K562 (cell line): Measurements from ENCODE around the gene SLC16A12. TPM values are rescaled to one million over a fixed set of nuclear protein-coding genes. Genes with fewer than 3 reads are reported as not detected.

Experiments used
- ATAC-seq: fragments of 200-7000 bp; cut with Tn5 transposase; 3 replicates; pipeline ENCODE4 v1.9.1; 2020; ENCODE audit warnings: moderate library complexity
- BruUV-seq: library from RNA; stranded (reverse); fragments of 400-500 nt; replicated peaks from 2 replicates; lab custom pipeline; 2021; lab: Mats Ljungman, UMichigan
- CTCF ChIA-PET: fragments of 300-600 bp; formaldehyde crosslinking; extraction: SDS; loops from one replicate; lab custom pipeline; 2021; ENCODE audit warnings: low intra/inter-chr PET ratio; lab: Yijun Ruan, JAX
- POLR2A ChIA-PET: fragments of 300-600, 350-650 bp; sonication (Branson Sonifier 250); formaldehyde crosslinking; extraction: SDS; loops from one replicate; lab custom pipeline; 2021; ENCODE audit warnings: antibody characterized with exemption, inconsistent platforms; lab: Yijun Ruan, JAX
- DNase-seq, 4 experiments: peaks; one replicate each; pipeline versions ENCODE4 v3.0.0 to v3.0.0-alpha.2; 2011 to 2018; ENCODE audit warnings: low spot score in 3 of 4, mixed read lengths in 3 of 4; ENCODE audit errors: extremely low read depth in 1 of 4
- FAIRE-seq: peaks from 2 replicates; lab custom pipeline; 2011; peaks lifted over from hg19 to GRCh38; lab: Jason Lieb, UNC
- H2AFZ ChIP-seq: 2 replicates; pipeline ENCODE4 v1.6.0; 2011; ENCODE audit warnings: low read depth, low read length, control low read depth, inconsistent platforms
- H3K27ac ChIP-seq: fragments of 200-600 bp; 3 replicates; pipeline ENCODE4 v1.8.0; 2011; ENCODE audit warnings: low read depth, mild to moderate bottlenecking, control low read depth, inconsistent platforms, low read length, moderate library complexity, mixed read lengths; ENCODE audit errors: extremely low read depth
- H3K27me3 ChIP-seq, 2 experiments: fragments of 300-600 bp in 1 of 2; 2 replicates in 1 of 2; 3 replicates in 1 of 2; pipeline versions ENCODE4 v1.6.0 to v1.8.0; 2011; ENCODE audit warnings: inconsistent platforms in 2 of 2, low read length in 2 of 2, mild to moderate bottlenecking in 1 of 2, mixed read lengths in 1 of 2, moderate library complexity in 1 of 2; ENCODE audit not compliant: control insufficient read depth in 2 of 2, insufficient read depth in 2 of 2
- H3K36me3 ChIP-seq: fragments of 300-600 bp; 3 replicates; pipeline ENCODE4 v1.8.0; 2011; ENCODE audit warnings: mild to moderate bottlenecking, low read length, inconsistent platforms; ENCODE audit not compliant: control insufficient read depth, insufficient read depth
- H3K4me1 ChIP-seq, 2 experiments: fragments of 200-600 bp in 1 of 2; replicated peaks in 1 of 2; 2 replicates in 1 of 2; 3 replicates in 1 of 2; pipeline versions ENCODE4 v1.5.1 to v1.8.0; 2011; ENCODE audit warnings: inconsistent platforms in 2 of 2, low read length in 2 of 2, mild to moderate bottlenecking in 1 of 2, mixed read lengths in 1 of 2, moderate library complexity in 1 of 2; ENCODE audit not compliant: control insufficient read depth in 2 of 2, insufficient read depth in 2 of 2
- H3K4me2 ChIP-seq: 2 replicates; pipeline ENCODE4 v1.6.1; 2011; ENCODE audit warnings: low read length, control low read depth, inconsistent platforms, mixed read lengths; ENCODE audit not compliant: insufficient read depth
- H3K4me3 ChIP-seq: fragments of 200-600 bp; sonication (generic), shearing (Covaris generic); 2 replicates; pipeline ENCODE4 v1.5.1; 2016; ENCODE audit warnings: control low read depth, inconsistent platforms
- H3K79me2 ChIP-seq: fragments of 200-600 bp; 3 replicates; pipeline ENCODE4 v1.8.0; 2011; ENCODE audit warnings: low read length, inconsistent platforms; ENCODE audit not compliant: control insufficient read depth, insufficient read depth
- H3K9ac ChIP-seq, 2 experiments: 2 replicates each; pipeline versions ENCODE4 v1.6.0 to v1.6.1; 2011; ENCODE audit warnings: low read depth in 2 of 2, low read length in 2 of 2, control low read depth in 1 of 2, inconsistent platforms in 1 of 2, mild to moderate bottlenecking in 1 of 2, mixed read lengths in 1 of 2; ENCODE audit not compliant: insufficient read depth in 1 of 2
- H3K9me1 ChIP-seq: one replicate; pipeline ENCODE4 v1.6.0; 2011; ENCODE audit warnings: inconsistent platforms, mild to moderate bottlenecking, low read length, moderate library complexity; ENCODE audit not compliant: control insufficient read depth, insufficient read depth
- H3K9me3 ChIP-seq: replicated peaks from 2 replicates; pipeline ENCODE4 v1.5.1; 2011; ENCODE audit warnings: low read depth, low read length, inconsistent platforms; ENCODE audit not compliant: control insufficient read depth, insufficient read depth
- H4K20me1 ChIP-seq: replicated peaks from 2 replicates; pipeline ENCODE4 v1.6.1; 2011; ENCODE audit warnings: low read length, inconsistent platforms, mixed read lengths; ENCODE audit not compliant: control insufficient read depth, insufficient read depth
- HCFC1 ChIP-seq: IDR thresholded peaks from 2 replicates; pipeline ENCODE4 v1.6.1; 2012; ENCODE audit warnings: low read depth, low read length, improper control_type of control experiment
- LCOR ChIP-seq: sonication (generic); formaldehyde crosslinking; IDR thresholded peaks from 2 replicates; pipeline ENCODE4 v1.8.0; 2022; ENCODE audit warnings: mild to moderate bottlenecking, missing genetic modification reagents
- MAFK ChIP-seq: IDR thresholded peaks from 2 replicates; pipeline ENCODE4 v1.6.1; 2011; ENCODE audit warnings: low read length, improper control_type of control experiment
- NCOA4 ChIP-seq: fragments of 450-650 bp; IDR thresholded peaks from 2 replicates; pipeline ENCODE4 v1.6.1; 2018; ENCODE audit warnings: mild to moderate bottlenecking; ENCODE audit not compliant: partially characterized antibody
- PHB2 ChIP-seq: fragments of 450-650 bp; IDR thresholded peaks from 2 replicates; pipeline ENCODE4 v1.6.1; 2017; ENCODE audit warnings: low read depth
- RBM14 ChIP-seq: fragments of 200-400 bp; formaldehyde crosslinking; IDR thresholded peaks from 2 replicates; pipeline ENCODE4 v1.6.1; 2018; ENCODE audit warnings: low read depth, mild to moderate bottlenecking, low read length, moderate library complexity, borderline replicate concordance; ENCODE audit not compliant: insufficient read depth
- RBM17 ChIP-seq: fragments of 200-400 bp; formaldehyde crosslinking; IDR thresholded peaks from 2 replicates; pipeline ENCODE4 v1.6.1; 2017; ENCODE audit warnings: low read depth, mild to moderate bottlenecking, low read length, borderline replicate concordance
- ZC3H4 ChIP-seq: sonication (generic); formaldehyde crosslinking; IDR thresholded peaks from 2 replicates; pipeline ENCODE4 v1.9.0; 2021; ENCODE audit warnings: missing genetic modification reagents, borderline replicate concordance
- ZEB2 ChIP-seq: fragments of 450-650 bp; IDR thresholded peaks from 2 replicates; pipeline ENCODE4 v1.6.1; 2016
- ZNF146 ChIP-seq: IDR thresholded peaks from one replicate; pipeline ENCODE4 v1.6.1; 2018; ENCODE audit warnings: missing compliant biosample characterization; ENCODE audit not compliant: unreplicated experiment
- ZNF316 ChIP-seq: fragments of 450-650 bp; IDR thresholded peaks from 2 replicates; pipeline ENCODE4 v1.6.1; 2016
- ZNF583 ChIP-seq: fragments of 250-450 bp; sonication (Bioruptor Pico); IDR thresholded peaks from 2 replicates; pipeline ENCODE4 v1.4.0; 2020
- ZNF609 ChIP-seq: sonication (generic); formaldehyde crosslinking; IDR thresholded peaks from 2 replicates; pipeline ENCODE4 v1.8.1; 2023; ENCODE audit warnings: missing genetic modification reagents, mild to moderate bottlenecking, borderline replicate concordance
- WGBS: fragments of 100-300 bp; shearing (Covaris generic); methylation state at CpG from one replicate; pipeline ENCODE4 v1.1.6; 2016; ENCODE audit warnings: low coverage, mixed read lengths; ENCODE audit not compliant: insufficient coverage; ENCODE audit errors: missing lambda C conversion rate; 5-methylcytosine and 5-hydroxymethylcytosine counted together
- in situ Hi-C: fragments of 300-500 bp; cut with MboI; formaldehyde crosslinking; loops from 4 replicates; pipeline ENCODE4 v1.15.0; 2018; ENCODE audit warnings: inconsistent platforms, mixed read lengths
- intact Hi-C: fragments of 100-400 bp; cut with micrococcal nuclease; formaldehyde crosslinking; loops from 2 replicates; pipeline ENCODE4 v1.14.2; 2022
- polyA plus RNA-seq, 8 experiments: library from polyadenylated mRNA; depleted of rRNA in 4 of 8; stranded (reverse) in 5 of 8; unstranded in 3 of 8; fragments of >200 nt; fragmentation: Nextera tagmentation in 2 of 8; fragmentation: Illumina TruSeq in 1 of 8; extraction: Ambion mirVana in 2 of 8; extraction: Trizol in 1 of 8; gene quantifications; 2 replicates each; pipeline versions ENCODE4 v1.2.1 to v1.2.3, GENCODE V29; 2011 to 2014; ENCODE audit warnings: inconsistent platforms in 1 of 8, missing spikeins in 1 of 8
- total RNA-seq, 7 experiments: library from RNA; depleted of rRNA in 6 of 7; stranded (reverse); fragments of >200 nt in 6 of 7; fragmentation: Illumina TruSeq in 2 of 7; extraction: Trizol in 2 of 7; gene quantifications; 2 replicates each; pipeline versions ENCODE4 v1.2.1 to v1.2.3, GENCODE V29; 2011 to 2021; ENCODE audit warnings: low replicate concordance in 1 of 7
- TF ChIP-seq, protein P1 (sequence below), 2 experiments: IDR thresholded peaks in 1 of 2; conservative IDR thresholded peaks in 1 of 2; 2 replicates each; pipeline ENCODE4 v1.6.1; 2016; ENCODE audit warnings: low read depth in 2 of 2, mild to moderate bottlenecking in 1 of 2, missing compliant biosample characterization in 1 of 2, missing genetic modification characterization in 1 of 2, moderate library complexity in 1 of 2
- TF ChIP-seq, protein P2 (sequence below): fragments of 250-450 bp; sonication (Bioruptor Pico); IDR thresholded peaks from 2 replicates; pipeline ENCODE4 v1.4.0; 2020; ENCODE audit warnings: mild to moderate bottlenecking, moderate library complexity

Gene SLC16A12
- total and polyA plus RNA-seq, 9 of the 15 experiments (the other 6 are each of a cell fraction or from before 2014, with no cell fraction given): not detected

GRCh38 chr10:89504691-89505090 lies 30.7 kb downstream of the SLC16A12 start:
- Histone ChIP-seq H3K4me3 (no peak overlapping the region), H3K9me1 (no peaks in the 10 kb centered on the region), H3K79me2 (no peaks in the 10 kb centered on the region), H3K36me3 (no peaks in the 10 kb centered on the region), H3K9me3 (no peaks in the 10 kb centered on the region), H3K9ac (no peak overlapping the region), H3K27me3 (no peaks in the 10 kb centered on the region; a peak in 1 of 5 replicates), H2AFZ (no peak overlapping the region), H4K20me1 (no peaks in the 10 kb centered on the region), H3K4me1 (no peaks in the 10 kb centered on the region), H3K27ac (no peak overlapping the region), H3K4me2 (no peak overlapping the region)
- DNase-seq: no peak
- no TSS peak for BruUV-seq
- no peak for ATAC-seq
- no peak for FAIRE-seq
- WGBS: 0% methylated on average over 1 of the region's 2 CpGs
- intact Hi-C loops (no loop called here), in situ Hi-C loops (no loop called here)
- POLR2A ChIA-PET: interaction anchor here (1.5 kb wide), 1 partner anchor 12 kb away, joined by 3 read pairs; no protein-coding TSS in a partner anchor
- CTCF ChIA-PET: interaction anchor here (0.5 kb wide), 1 partner anchor 59 kb away, joined by 3 read pairs; no protein-coding TSS in a partner anchor
- TF ChIP-seq RBM14 (no peak), ZNF146 (CRISPR knock-in tag) (no peak), ZEB2 (no peak), PHB2 (no peak), NCOA4 (no peak), ZNF583 (CRISPR knock-in tag) (no peak), ZNF609 (no peak), RBM17 (no peak), ZNF316 (no peak), ZC3H4 (CRISPR knock-in tag) (no peak), MAFK (no peak), HCFC1 (no peak), LCOR (CRISPR knock-in tag) (no peak)
- TF ChIP-seq, protein P1, sequence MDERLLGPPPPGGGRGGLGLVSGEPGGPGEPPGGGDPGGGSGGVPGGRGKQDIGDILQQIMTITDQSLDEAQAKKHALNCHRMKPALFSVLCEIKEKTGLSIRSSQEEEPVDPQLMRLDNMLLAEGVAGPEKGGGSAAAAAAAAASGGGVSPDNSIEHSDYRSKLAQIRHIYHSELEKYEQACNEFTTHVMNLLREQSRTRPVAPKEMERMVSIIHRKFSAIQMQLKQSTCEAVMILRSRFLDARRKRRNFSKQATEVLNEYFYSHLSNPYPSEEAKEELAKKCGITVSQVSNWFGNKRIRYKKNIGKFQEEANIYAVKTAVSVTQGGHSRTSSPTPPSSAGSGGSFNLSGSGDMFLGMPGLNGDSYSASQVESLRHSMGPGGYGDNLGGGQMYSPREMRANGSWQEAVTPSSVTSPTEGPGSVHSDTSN (CRISPR knock-in tag; IDR thresholded peaks at IDR 0.05; ENCODE audit: low read depth): no peak
- TF ChIP-seq, protein P1 (tag; conservative IDR thresholded peaks at IDR 0.05; ENCODE audit: low read depth): no peak
- TF ChIP-seq, protein P2, sequence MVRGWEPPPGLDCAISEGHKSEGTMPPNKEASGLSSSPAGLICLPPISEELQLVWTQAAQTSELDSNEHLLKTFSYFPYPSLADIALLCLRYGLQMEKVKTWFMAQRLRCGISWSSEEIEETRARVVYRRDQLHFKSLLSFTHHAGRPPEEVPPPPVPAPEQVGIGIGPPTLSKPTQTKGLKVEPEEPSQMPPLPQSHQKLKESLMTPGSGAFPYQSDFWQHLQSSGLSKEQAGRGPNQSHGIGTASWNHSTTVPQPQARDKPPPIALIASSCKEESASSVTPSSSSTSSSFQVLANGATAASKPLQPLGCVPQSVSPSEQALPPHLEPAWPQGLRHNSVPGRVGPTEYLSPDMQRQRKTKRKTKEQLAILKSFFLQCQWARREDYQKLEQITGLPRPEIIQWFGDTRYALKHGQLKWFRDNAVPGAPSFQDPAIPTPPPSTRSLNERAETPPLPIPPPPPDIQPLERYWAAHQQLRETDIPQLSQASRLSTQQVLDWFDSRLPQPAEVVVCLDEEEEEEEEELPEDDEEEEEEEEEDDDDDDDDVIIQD (CRISPR knock-in tag): no peak
